HCT116 (cell line): ENCODE results near the gene WNT7B. TPM values are rescaled to one million over a fixed set of nuclear protein-coding genes. Genes with fewer than 3 reads are reported as not detected.

Experiments
- ATAC-seq: fragments of 200-7000 bp; cut with Tn5 transposase; 2 replicates; pipeline ENCODE4 v1.9.1; 2020; ENCODE audit warnings: mild to moderate bottlenecking, moderate library complexity
- BruUV-seq: library from RNA; stranded (reverse); fragments of 400-500 nt; replicated peaks from 2 replicates; lab custom pipeline; 2021; lab: Mats Ljungman, UMichigan
- CTCF ChIA-PET: fragments of 300-600 bp; sonication (Branson Sonifier 250); formaldehyde crosslinking; loops from one replicate; lab custom pipeline; 2021; ENCODE audit warnings: antibody characterized with exemption; lab: Charles Lee
- POLR2A ChIA-PET: fragments of 300-600, 350-600 bp; sonication (Branson Sonifier 250); formaldehyde crosslinking; loops from one replicate; lab custom pipeline; 2021; ENCODE audit warnings: antibody characterized with exemption; lab: Charles Lee
- RAD21 ChIA-PET, 2 experiments: fragments of 300-600 bp; sonication (Branson Sonifier 250); formaldehyde crosslinking; loops; one replicate each; lab custom pipeline; 2023; ENCODE audit warnings: low total read pairs in 2 of 2; ENCODE audit not compliant: uncharacterized antibody in 2 of 2, unreplicated experiment in 2 of 2, low non-redundant PET in 1 of 2; lab: Charles Lee
- DNase-seq: peaks from one replicate; pipeline ENCODE4 v3.0.0-alpha.2; 2010; ENCODE audit warnings: low read depth, low spot score
- H2AFZ ChIP-seq: fragments of 200-600 bp; shearing (Covaris generic), sonication (generic); 2 replicates; pipeline ENCODE4 v1.6.1; 2017; ENCODE audit warnings: low read depth, mixed run types, mixed read lengths, antibody characterized with exemption, low read length; ENCODE audit not compliant: poor library complexity, severe bottlenecking
- H3K27ac ChIP-seq: 2 replicates; pipeline ENCODE4 v1.5.1; 2012; ENCODE audit warnings: low read depth, low read length
- H3K27me3 ChIP-seq: fragments of 200-600 bp; sonication (generic); 2 replicates; pipeline ENCODE4 v1.6.1; 2016; ENCODE audit warnings: mixed run types, low read length, mixed read lengths; ENCODE audit not compliant: insufficient read depth
- H3K36me3 ChIP-seq, 2 experiments: fragments of 200-500 bp in 1 of 2; fragments of 200-600 bp in 1 of 2; sonication (Bioruptor generic) in 1 of 2; sonication (generic) in 1 of 2; 2 replicates each; pipeline versions ENCODE4 v1.5.1 to v1.6.1; 2014 to 2016; ENCODE audit warnings: low read length in 2 of 2, inconsistent platforms in 1 of 2, mixed read lengths in 1 of 2, mixed run types in 1 of 2; ENCODE audit not compliant: insufficient read depth in 2 of 2, control insufficient read depth in 1 of 2
- H3K4me1 ChIP-seq, 2 experiments: fragments of 200-600 bp in 1 of 2; sonication (generic) in 1 of 2; 2 replicates each; pipeline versions ENCODE4 v1.5.1 to v1.6.1; 2012 to 2017; ENCODE audit warnings: low read length in 2 of 2, inconsistent platforms in 1 of 2, mild to moderate bottlenecking in 1 of 2, mixed read lengths in 1 of 2, mixed run types in 1 of 2, moderate library complexity in 1 of 2; ENCODE audit not compliant: insufficient read depth in 2 of 2, control insufficient read depth in 1 of 2
- H3K4me2 ChIP-seq: fragments of 200-600 bp; sonication (generic); 2 replicates; pipeline ENCODE4 v1.6.1; 2017; ENCODE audit warnings: mixed run types, low read length, mixed read lengths
- H3K4me3 ChIP-seq, 2 experiments: fragments of 200-600 bp in 1 of 2; sonication (generic) in 1 of 2; replicated peaks in 1 of 2; 2 replicates each; pipeline ENCODE4 v1.5.1; 2011 to 2016; ENCODE audit warnings: low read length in 2 of 2, control low read depth in 1 of 2, low read depth in 1 of 2, mild to moderate bottlenecking in 1 of 2, mixed read lengths in 1 of 2, mixed run types in 1 of 2
- H3K79me2 ChIP-seq: fragments of 200-600 bp; sonication (generic); 2 replicates; pipeline ENCODE4 v1.6.1; 2017; ENCODE audit warnings: mild to moderate bottlenecking, mixed run types, low read length, moderate library complexity, mixed read lengths; ENCODE audit not compliant: insufficient read depth
- H3K9ac ChIP-seq: fragments of 200-600 bp; sonication (generic); 2 replicates; pipeline ENCODE4 v1.6.1; 2016; ENCODE audit warnings: low read length, mixed read lengths
- H3K9me2 ChIP-seq: fragments of 200-600 bp; sonication (generic), shearing (Covaris generic); 2 replicates; pipeline ENCODE4 v1.6.1; 2017; ENCODE audit warnings: mixed run types, mild to moderate bottlenecking, moderate library complexity; ENCODE audit not compliant: insufficient read depth
- H3K9me3 ChIP-seq, 2 experiments: fragments of 200-500 bp in 1 of 2; fragments of 200-600 bp in 1 of 2; sonication (Bioruptor generic) in 1 of 2; sonication (generic) in 1 of 2; 2 replicates each; pipeline ENCODE4 v1.6.1; 2014 to 2017; ENCODE audit warnings: low read length in 2 of 2, mixed read lengths in 2 of 2, inconsistent platforms in 1 of 2, low read depth in 1 of 2, mild to moderate bottlenecking in 1 of 2, mixed run types in 1 of 2, moderate library complexity in 1 of 2; ENCODE audit not compliant: control insufficient read depth in 1 of 2, insufficient read depth in 1 of 2
- H4K20me1 ChIP-seq: fragments of 200-600 bp; sonication (generic), shearing (Covaris generic); 2 replicates; pipeline ENCODE4 v1.6.1; 2017; ENCODE audit warnings: mixed run types, mild to moderate bottlenecking, moderate library complexity; ENCODE audit not compliant: insufficient read depth
- CBX3 ChIP-seq: IDR thresholded peaks from 2 replicates; pipeline ENCODE4 v1.6.1; 2012; ENCODE audit warnings: low read depth
- CEBPB ChIP-seq: IDR thresholded peaks from 2 replicates; pipeline ENCODE4 v1.6.1; 2012; ENCODE audit warnings: low read depth
- EGR1 ChIP-seq: IDR thresholded peaks from 2 replicates; pipeline ENCODE4 v1.6.1; 2012; ENCODE audit warnings: low read depth
- ELF1 ChIP-seq: IDR thresholded peaks from 2 replicates; pipeline ENCODE4 v1.6.1; 2012; ENCODE audit warnings: low read depth, borderline replicate concordance
- FOSL1 ChIP-seq: IDR thresholded peaks from 2 replicates; pipeline ENCODE4 v1.6.1; 2012; ENCODE audit warnings: low read depth
- JUND ChIP-seq: IDR thresholded peaks from 2 replicates; pipeline ENCODE4 v1.6.1; 2012
- MAX ChIP-seq: IDR thresholded peaks from 2 replicates; pipeline ENCODE4 v1.6.1; 2012
- POLR2AphosphoS5 ChIP-seq: IDR thresholded peaks from 2 replicates; pipeline ENCODE4 v1.6.1; 2011; ENCODE audit warnings: mild to moderate bottlenecking, low read depth, low read length, moderate library complexity
- RAD21 ChIP-seq: IDR thresholded peaks from 2 replicates; pipeline ENCODE4 v1.6.1; 2012; ENCODE audit warnings: low read depth, mild to moderate bottlenecking
- SIN3A ChIP-seq: IDR thresholded peaks from 2 replicates; pipeline ENCODE4 v1.6.1; 2012; ENCODE audit warnings: low read depth
- SP1 ChIP-seq: IDR thresholded peaks from 2 replicates; pipeline ENCODE4 v1.6.1; 2012; ENCODE audit warnings: low read depth
- SRF ChIP-seq: IDR thresholded peaks from 2 replicates; pipeline ENCODE4 v1.6.1; 2012; ENCODE audit warnings: low read depth
- ZFX ChIP-seq: fragments of 450-650 bp; IDR thresholded peaks from 2 replicates; pipeline ENCODE4 v1.6.1; 2017
- ZNF274 ChIP-seq: fragments of 200-500 bp; sonication (Bioruptor generic); IDR thresholded peaks from 2 replicates; pipeline ENCODE4 v1.6.1; 2014; ENCODE audit warnings: mild to moderate bottlenecking, low read depth, low read length, inconsistent platforms
- intact Hi-C: fragments of 100-400 bp; cut with micrococcal nuclease; formaldehyde crosslinking; loops from 2 replicates; pipeline ENCODE4 v1.10.0; 2022
- total RNA-seq: library from RNA; stranded (reverse); gene quantifications from one replicate; pipeline ENCODE4 v1.2.1, GENCODE V29; 2021; ENCODE audit not compliant: unreplicated experiment
- TF ChIP-seq, protein P1 (sequence below): IDR thresholded peaks from 2 replicates; pipeline ENCODE4 v1.6.1; 2011; ENCODE audit warnings: mild to moderate bottlenecking, low read length, moderate library complexity; ENCODE audit not compliant: insufficient replicate concordance; ENCODE audit errors: extremely low read depth

WNT7B gene
- total RNA-seq, 1 experiment from 2014 or later = 10.5 TPM

- CTCF ChIA-PET = interaction anchor here (1.1 kb wide), 1 partner anchor 17 kb away, joined by 3 read pairs; no protein-coding TSS in a partner anchor
- Histone ChIP-seq H3K79me2 (no peaks in the 10 kb centered on the region), H3K27me3 (no peaks in the 10 kb centered on the region), H3K4me2 (peak overlapping the region; percentile 20; the same call in 1 of the 2 replicates), H3K27ac (no peak overlapping the region), H3K4me1 (peaks cover 5 to 16% of the 10 kb centered on the region in 2 experiments; a peak in 2 of 4 replicates), H3K9me3 (no peaks in the 10 kb centered on the region), H4K20me1 (no peaks in the 10 kb centered on the region), H2AFZ (no peak overlapping the region), H3K9me2 (no peaks in the 10 kb centered on the region), H3K9ac (peak overlapping the region; percentile 14; the same call in 1 of the 2 replicates), H3K4me3 (no peak overlapping the region), H3K36me3 (no peaks in the 10 kb centered on the region)
- ATAC-seq (no peak; the same call in 1 of the 2 replicates), DNase-seq (no peak)
- TF ChIP-seq POLR2AphosphoS5 (no peak), ZFX (no peak), JUND (peak; percentile 59; the same call in 1 of the 2 replicates), SRF (peak; percentile 64), ZNF274 (no peak), EGR1 (peak; percentile 57; the same call in 1 of the 2 replicates), CEBPB (no peak), ELF1 (no peak), SIN3A (no peak), MAX (no peak), FOSL1 (peak; percentile 77), CBX3 (no peak), RAD21 (no peak), SP1 (peak; percentile 40; the same call in 1 of the 2 replicates)
- TF ChIP-seq, protein P1, sequence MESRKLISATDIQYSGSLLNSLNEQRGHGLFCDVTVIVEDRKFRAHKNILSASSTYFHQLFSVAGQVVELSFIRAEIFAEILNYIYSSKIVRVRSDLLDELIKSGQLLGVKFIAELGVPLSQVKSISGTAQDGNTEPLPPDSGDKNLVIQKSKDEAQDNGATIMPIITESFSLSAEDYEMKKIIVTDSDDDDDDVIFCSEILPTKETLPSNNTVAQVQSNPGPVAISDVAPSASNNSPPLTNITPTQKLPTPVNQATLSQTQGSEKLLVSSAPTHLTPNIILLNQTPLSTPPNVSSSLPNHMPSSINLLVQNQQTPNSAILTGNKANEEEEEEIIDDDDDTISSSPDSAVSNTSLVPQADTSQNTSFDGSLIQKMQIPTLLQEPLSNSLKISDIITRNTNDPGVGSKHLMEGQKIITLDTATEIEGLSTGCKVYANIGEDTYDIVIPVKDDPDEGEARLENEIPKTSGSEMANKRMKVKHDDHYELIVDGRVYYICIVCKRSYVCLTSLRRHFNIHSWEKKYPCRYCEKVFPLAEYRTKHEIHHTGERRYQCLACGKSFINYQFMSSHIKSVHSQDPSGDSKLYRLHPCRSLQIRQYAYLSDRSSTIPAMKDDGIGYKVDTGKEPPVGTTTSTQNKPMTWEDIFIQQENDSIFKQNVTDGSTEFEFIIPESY = no peak
- intact Hi-C loops = no loop called here
- POLR2A ChIA-PET = no interaction called here
- RAD21 ChIA-PET = no interaction called here
- no TSS peak for BruUV-seq
These were observed 46.6 kb upstream of the WNT7B start for GRCh38 chr22:46023558-46023981.
